Neural progenitor cell (in vitro differentiated cells): ENCODE measurements around the gene DAB2. TPM values are rescaled to one million over a fixed set of nuclear protein-coding genes. Genes with fewer than 3 reads are reported as not detected.

ENCODE experiments used
- DNase-seq: peaks from one replicate; pipeline ENCODE4 v3.0.0-alpha.2; 2016; ENCODE audit warnings: low spot score
- H2AFZ ChIP-seq: fragments of 200-600 bp; sonication (generic); replicated peaks from 2 replicates; pipeline ENCODE4 v1.6.1; 2016; ENCODE audit warnings: antibody characterized with exemption
- H3F3A ChIP-seq: fragments of 200-600 bp; sonication (generic); 2 replicates; pipeline ENCODE4 v1.6.1; 2016; ENCODE audit warnings: antibody characterized with exemption, low read depth
- H3K27ac ChIP-seq: fragments of 200-600 bp; sonication (generic); 2 replicates; pipeline ENCODE4 v1.5.1; 2016; ENCODE audit warnings: mild to moderate bottlenecking
- H3K27me3 ChIP-seq: fragments of 200-600 bp; sonication (generic); 2 replicates; pipeline ENCODE4 v1.6.1; 2016; ENCODE audit warnings: mild to moderate bottlenecking, moderate library complexity
- H3K36me3 ChIP-seq: fragments of 200-600 bp; sonication (generic); 2 replicates; pipeline ENCODE4 v1.5.1; 2016
- H3K4me1 ChIP-seq: fragments of 200-600 bp; sonication (generic); 2 replicates; pipeline ENCODE4 v1.6.1; 2016; ENCODE audit warnings: mixed run types
- H3K4me2 ChIP-seq: fragments of 200-600 bp; sonication (generic); 2 replicates; pipeline ENCODE4 v1.6.1; 2016
- H3K4me3 ChIP-seq: fragments of 200-600 bp; sonication (generic); 2 replicates; pipeline ENCODE4 v1.5.1; 2016
- H3K79me2 ChIP-seq: fragments of 200-600 bp; sonication (generic); 2 replicates; pipeline ENCODE4 v1.6.1; 2016; ENCODE audit warnings: low read depth
- H3K9ac ChIP-seq: fragments of 200-600 bp; sonication (generic); 2 replicates; pipeline ENCODE4 v1.6.1; 2016
- H3K9me3 ChIP-seq: fragments of 200-600 bp; sonication (generic); 2 replicates; pipeline ENCODE4 v1.5.1; 2016; ENCODE audit warnings: low read depth
- H4K20me1 ChIP-seq: fragments of 200-600 bp; sonication (generic); 2 replicates; pipeline ENCODE4 v1.6.1; 2016; ENCODE audit warnings: low read depth
- H3K27ac Mint-ChIP-seq: 3 replicates; pipeline ENCODE4 v1.8.0; 2021; ENCODE audit warnings: mixed read lengths
- H3K27me3 Mint-ChIP-seq: 2 replicates; pipeline ENCODE4 v1.8.0; 2022; ENCODE audit warnings: low read depth, mild to moderate bottlenecking, inconsistent platforms, moderate library complexity, mixed read lengths; ENCODE audit not compliant: insufficient read depth
- H3K36me3 Mint-ChIP-seq: 3 replicates; pipeline ENCODE4 v1.8.0; 2021; ENCODE audit warnings: mixed read lengths
- H3K4me1 Mint-ChIP-seq: 3 replicates; pipeline ENCODE4 v1.8.0; 2021; ENCODE audit warnings: mixed read lengths
- H3K4me3 Mint-ChIP-seq: 3 replicates; pipeline ENCODE4 v1.8.0; 2021; ENCODE audit warnings: mild to moderate bottlenecking, moderate library complexity, mixed read lengths
- H3K9me3 Mint-ChIP-seq: 3 replicates; pipeline ENCODE4 v1.8.0; 2020; ENCODE audit warnings: mixed read lengths
- CTCF ChIP-seq: fragments of 200-600 bp; sonication (generic); IDR thresholded peaks from 2 replicates; pipeline ENCODE4 v1.5.1; 2017; ENCODE audit warnings: antibody characterized with exemption, mild to moderate bottlenecking
- EZH2 ChIP-seq: fragments of 200-600 bp; sonication (generic); IDR thresholded peaks from 2 replicates; pipeline ENCODE4 v1.6.1; 2017; ENCODE audit warnings: antibody characterized with exemption, mild to moderate bottlenecking, moderate library complexity
- EZH2phosphoT487 ChIP-seq: fragments of 200-600 bp; sonication (generic); IDR thresholded peaks from 2 replicates; pipeline ENCODE4 v1.6.1; 2017; ENCODE audit warnings: antibody characterized with exemption
- total RNA-seq: library from RNA; depleted of rRNA; stranded (reverse); fragments of >200 nt; gene quantifications from 2 replicates; pipeline ENCODE4 v1.2.3, GENCODE V29; 2015; ENCODE audit warnings: low replicate concordance

Gene DAB2
- total RNA-seq, 1 donor from 2014 or later = 9.9 TPM

- no peaks in the 10 kb centered on the region for H3K79me2 ChIP-seq
- H3K36me3 ChIP-seq = no peaks in the 10 kb centered on the region
- no peak overlapping the region for H2AFZ ChIP-seq
- no peaks in the 10 kb centered on the region for H3F3A ChIP-seq
- TF ChIP-seq EZH2phosphoT487 = no peak
- no peak for TF ChIP-seq EZH2
- no peak for TF ChIP-seq CTCF
- Mint-ChIP-seq H3K27ac (no peak overlapping the region), H3K4me3 (no peak overlapping the region), H3K27me3 (peaks cover 2% of the 10 kb centered on the region), H3K9me3 (no peaks in the 10 kb centered on the region), H3K4me1 (peaks cover 6% of the 10 kb centered on the region), H3K36me3 (no peaks in the 10 kb centered on the region)
- H3K9ac ChIP-seq = no peak overlapping the region
- no peaks in the 10 kb centered on the region for H3K27me3 ChIP-seq
- no peaks in the 10 kb centered on the region for H4K20me1 ChIP-seq
- H3K4me3 ChIP-seq = no peak overlapping the region
- H3K4me1 ChIP-seq = no peaks in the 10 kb centered on the region
- no peak overlapping the region for H3K27ac ChIP-seq
- no peak overlapping the region for H3K4me2 ChIP-seq
- no peaks in the 10 kb centered on the region for H3K9me3 ChIP-seq
- DNase-seq = no peak
Measured at GRCh38 chr5:39400713-39401578, 23.8 kb downstream of the DAB2 start.

- Histone ChIP-seq H3K9ac (no peak overlapping the region), H3K4me3 (no peak overlapping the region), H3F3A (no peaks in the 10 kb centered on the region), H3K9me3 (no peaks in the 10 kb centered on the region), H3K79me2 (no peaks in the 10 kb centered on the region), H4K20me1 (no peaks in the 10 kb centered on the region), H3K4me1 (peaks cover 3% of the 10 kb centered on the region), H3K27ac (no peak overlapping the region), H3K36me3 (no peaks in the 10 kb centered on the region), H3K4me2 (no peak overlapping the region), H3K27me3 (no peaks in the 10 kb centered on the region), H2AFZ (no peak overlapping the region)
- no peak overlapping the region for H3K4me3 Mint-ChIP-seq
- no peak overlapping the region for H3K27ac Mint-ChIP-seq
- no peaks in the 10 kb centered on the region for H3K4me1 Mint-ChIP-seq
- no peaks in the 10 kb centered on the region for H3K9me3 Mint-ChIP-seq
- peaks cover 2% of the 10 kb centered on the region for H3K27me3 Mint-ChIP-seq
- no peak for DNase-seq
- TF ChIP-seq EZH2 = no peak
- TF ChIP-seq EZH2phosphoT487 = no peak
- no peak for TF ChIP-seq CTCF
- H3K36me3 Mint-ChIP-seq = no peaks in the 10 kb centered on the region
Measured at GRCh38 chr5:39399135-39400036, 25.4 kb downstream of the DAB2 start.

- H3K79me2 ChIP-seq = no peaks in the 10 kb centered on the region
- Mint-ChIP-seq H3K4me1 (no peaks in the 10 kb centered on the region), H3K27ac (peak overlapping the region; percentile 25), H3K4me3 (no peak overlapping the region), H3K9me3 (no peaks in the 10 kb centered on the region), H3K27me3 (no peaks in the 10 kb centered on the region), H3K36me3 (peaks cover 2% of the 10 kb centered on the region)
- no peak for DNase-seq
- no peaks in the 10 kb centered on the region for H4K20me1 ChIP-seq
- no peaks in the 10 kb centered on the region for H3K9me3 ChIP-seq
- no peak overlapping the region for H2AFZ ChIP-seq
- H3F3A ChIP-seq = no peaks in the 10 kb centered on the region
- no peak overlapping the region for H3K27ac ChIP-seq
- peaks cover 3% of the 10 kb centered on the region for H3K4me1 ChIP-seq
- TF ChIP-seq EZH2 = no peak
- no peak for TF ChIP-seq EZH2phosphoT487
- no peak for TF ChIP-seq CTCF
- no peak overlapping the region for H3K4me3 ChIP-seq
- no peak overlapping the region for H3K4me2 ChIP-seq
- H3K27me3 ChIP-seq = no peaks in the 10 kb centered on the region
- no peaks in the 10 kb centered on the region for H3K36me3 ChIP-seq
- H3K9ac ChIP-seq = no peak overlapping the region
Measured at GRCh38 chr5:39396843-39397242, 27.9 kb downstream of the DAB2 start.
